ENCODE data around the gene AKR1D1.

- TF ChIP-seq, protein P1, sequence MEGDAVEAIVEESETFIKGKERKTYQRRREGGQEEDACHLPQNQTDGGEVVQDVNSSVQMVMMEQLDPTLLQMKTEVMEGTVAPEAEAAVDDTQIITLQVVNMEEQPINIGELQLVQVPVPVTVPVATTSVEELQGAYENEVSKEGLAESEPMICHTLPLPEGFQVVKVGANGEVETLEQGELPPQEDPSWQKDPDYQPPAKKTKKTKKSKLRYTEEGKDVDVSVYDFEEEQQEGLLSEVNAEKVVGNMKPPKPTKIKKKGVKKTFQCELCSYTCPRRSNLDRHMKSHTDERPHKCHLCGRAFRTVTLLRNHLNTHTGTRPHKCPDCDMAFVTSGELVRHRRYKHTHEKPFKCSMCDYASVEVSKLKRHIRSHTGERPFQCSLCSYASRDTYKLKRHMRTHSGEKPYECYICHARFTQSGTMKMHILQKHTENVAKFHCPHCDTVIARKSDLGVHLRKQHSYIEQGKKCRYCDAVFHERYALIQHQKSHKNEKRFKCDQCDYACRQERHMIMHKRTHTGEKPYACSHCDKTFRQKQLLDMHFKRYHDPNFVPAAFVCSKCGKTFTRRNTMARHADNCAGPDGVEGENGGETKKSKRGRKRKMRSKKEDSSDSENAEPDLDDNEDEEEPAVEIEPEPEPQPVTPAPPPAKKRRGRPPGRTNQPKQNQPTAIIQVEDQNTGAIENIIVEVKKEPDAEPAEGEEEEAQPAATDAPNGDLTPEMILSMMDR (IDR thresholded peaks at IDR 0.05), result no peak
- no peak for TF ChIP-seq EZH2phosphoT487 (IDR thresholded peaks at IDR 0.05)
- TF ChIP-seq EZH2 (IDR thresholded peaks at IDR 0.05), result no peak
Observed at GRCh38 chr7:138129551-138130165, 53.4 kb downstream of the AKR1D1 start.

Measured in neural progenitor cell (in vitro differentiated cells).